Peyer's patch (tissue), 4 donors: ENCODE data around the gene KIF7.

Experiments
- CTCF ChIP-seq, 6 experiments: fragments of 450-650 bp in 4 of 6; fragments of 200-600 bp in 2 of 6; sonication (generic) in 1 of 6; IDR thresholded peaks; one replicate each; pipeline ENCODE4 v1.5.1; 2017 to 2019; ENCODE audit warnings: antibody characterized with exemption in 6 of 6, mild to moderate bottlenecking in 3 of 6, moderate library complexity in 1 of 6
- POLR2A ChIP-seq, 2 donors: fragments of 450-650 bp; IDR thresholded peaks; one replicate each; pipeline ENCODE4 v1.5.1; 2017; ENCODE audit warnings: antibody characterized with exemption in 2 of 2, mild to moderate bottlenecking in 2 of 2, moderate library complexity in 2 of 2

- TF ChIP-seq POLR2A (IDR thresholded peaks at IDR 0.05), result no peak
- no peak for TF ChIP-seq CTCF (IDR thresholded peaks at IDR 0.05)
Measured at GRCh38 chr15:89633585-89633984, 21.7 kb downstream of the KIF7 start.
